ENCODE results near the gene FTSJ3. TPM values are rescaled to one million over a fixed set of nuclear protein-coding genes. Genes with fewer than 3 reads are reported as not detected.

Gene FTSJ3
- total and polyA plus RNA-seq, 10 of the 15 experiments (the other 5 are each of a cell fraction or from before 2014, with no cell fraction given): 17.2 to 79.2 (median 50.4) TPM

DNA sequence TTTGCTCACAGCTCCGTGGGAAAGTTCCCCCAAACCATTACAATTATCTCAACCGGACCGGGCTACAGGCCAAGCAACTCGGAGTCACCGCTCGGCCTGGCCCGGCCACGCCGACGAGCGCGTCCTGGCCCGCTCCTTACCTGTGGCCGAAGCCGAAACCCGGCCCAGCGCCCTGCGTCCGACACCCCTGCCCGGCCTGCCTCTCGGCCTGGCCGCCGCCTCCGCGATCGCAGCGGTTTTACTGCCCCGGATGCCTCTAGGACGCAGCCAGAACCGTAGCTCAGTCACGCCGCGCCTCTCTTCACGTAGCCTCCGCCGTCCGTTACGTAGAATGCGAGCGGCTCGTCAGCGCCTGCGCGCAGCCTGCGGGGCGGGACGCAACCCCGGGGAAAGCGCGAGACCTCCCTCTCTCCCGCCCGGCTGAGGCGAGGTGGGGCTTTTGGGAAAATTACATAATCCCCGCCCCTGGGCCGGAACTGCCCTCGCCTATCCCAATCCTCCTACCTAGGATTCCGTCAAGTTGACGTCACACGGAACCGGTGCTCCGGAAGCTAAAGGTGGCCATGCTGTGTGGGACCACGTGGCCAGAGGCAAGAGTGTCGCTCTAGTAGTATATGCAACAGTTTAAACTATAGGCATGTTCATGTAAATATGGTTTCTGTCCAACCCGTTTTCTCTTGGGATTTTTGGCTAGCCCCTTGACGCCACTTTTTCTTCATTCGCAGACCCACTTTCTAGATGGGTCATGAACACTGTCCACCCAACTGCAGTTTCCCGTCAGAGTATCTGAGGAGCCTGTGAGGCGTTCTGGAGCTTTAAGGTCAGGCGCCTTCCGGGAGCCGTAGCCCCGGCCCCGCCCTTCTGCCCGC lies 54.0 kb downstream of the FTSJ3 start, which contains the start of gene CCDC47 (continued):
- peak; percentile 87 for TF ChIP-seq ATF2 (IDR thresholded peaks at IDR 0.05; ENCODE audit: low read length)
- TF ChIP-seq ZNF687 (IDR thresholded peaks at IDR 0.05): peak; percentile 85
- TF ChIP-seq REST (IDR thresholded peaks at IDR 0.05; ENCODE audit: low read depth, low read length): 0 out of 2 replicates have a peak, but pooled peaks have one; percentile 28
- TF ChIP-seq, protein P1, sequence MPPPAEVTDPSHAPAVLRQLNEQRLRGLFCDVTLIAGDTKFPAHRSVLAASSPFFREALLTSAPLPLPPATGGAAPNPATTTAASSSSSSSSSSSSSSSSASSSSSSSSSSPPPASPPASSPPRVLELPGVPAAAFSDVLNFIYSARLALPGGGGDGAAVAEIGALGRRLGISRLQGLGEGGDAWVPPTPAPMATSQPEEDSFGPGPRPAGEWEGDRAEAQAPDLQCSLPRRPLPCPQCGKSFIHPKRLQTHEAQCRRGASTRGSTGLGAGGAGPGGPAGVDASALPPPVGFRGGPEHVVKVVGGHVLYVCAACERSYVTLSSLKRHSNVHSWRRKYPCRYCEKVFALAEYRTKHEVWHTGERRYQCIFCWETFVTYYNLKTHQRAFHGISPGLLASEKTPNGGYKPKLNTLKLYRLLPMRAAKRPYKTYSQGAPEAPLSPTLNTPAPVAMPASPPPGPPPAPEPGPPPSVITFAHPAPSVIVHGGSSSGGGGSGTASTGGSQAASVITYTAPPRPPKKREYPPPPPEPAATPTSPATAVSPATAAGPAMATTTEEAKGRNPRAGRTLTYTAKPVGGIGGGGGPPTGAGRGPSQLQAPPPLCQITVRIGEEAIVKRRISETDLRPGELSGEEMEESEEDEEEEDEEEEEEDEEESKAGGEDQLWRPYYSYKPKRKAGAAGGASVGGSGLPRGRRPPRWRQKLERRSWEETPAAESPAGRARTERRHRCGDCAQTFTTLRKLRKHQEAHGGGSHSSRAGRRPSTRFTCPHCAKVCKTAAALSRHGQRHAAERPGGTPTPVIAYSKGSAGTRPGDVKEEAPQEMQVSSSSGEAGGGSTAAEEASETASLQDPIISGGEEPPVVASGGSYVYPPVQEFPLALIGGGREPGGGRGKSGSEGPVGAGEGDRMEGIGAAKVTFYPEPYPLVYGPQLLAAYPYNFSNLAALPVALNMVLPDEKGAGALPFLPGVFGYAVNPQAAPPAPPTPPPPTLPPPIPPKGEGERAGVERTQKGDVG (CRISPR knock-in tag; IDR thresholded peaks at IDR 0.05): no peak
- TF ChIP-seq DPF2 (IDR thresholded peaks at IDR 0.05): peak; percentile 59
- TF ChIP-seq, protein P2, sequence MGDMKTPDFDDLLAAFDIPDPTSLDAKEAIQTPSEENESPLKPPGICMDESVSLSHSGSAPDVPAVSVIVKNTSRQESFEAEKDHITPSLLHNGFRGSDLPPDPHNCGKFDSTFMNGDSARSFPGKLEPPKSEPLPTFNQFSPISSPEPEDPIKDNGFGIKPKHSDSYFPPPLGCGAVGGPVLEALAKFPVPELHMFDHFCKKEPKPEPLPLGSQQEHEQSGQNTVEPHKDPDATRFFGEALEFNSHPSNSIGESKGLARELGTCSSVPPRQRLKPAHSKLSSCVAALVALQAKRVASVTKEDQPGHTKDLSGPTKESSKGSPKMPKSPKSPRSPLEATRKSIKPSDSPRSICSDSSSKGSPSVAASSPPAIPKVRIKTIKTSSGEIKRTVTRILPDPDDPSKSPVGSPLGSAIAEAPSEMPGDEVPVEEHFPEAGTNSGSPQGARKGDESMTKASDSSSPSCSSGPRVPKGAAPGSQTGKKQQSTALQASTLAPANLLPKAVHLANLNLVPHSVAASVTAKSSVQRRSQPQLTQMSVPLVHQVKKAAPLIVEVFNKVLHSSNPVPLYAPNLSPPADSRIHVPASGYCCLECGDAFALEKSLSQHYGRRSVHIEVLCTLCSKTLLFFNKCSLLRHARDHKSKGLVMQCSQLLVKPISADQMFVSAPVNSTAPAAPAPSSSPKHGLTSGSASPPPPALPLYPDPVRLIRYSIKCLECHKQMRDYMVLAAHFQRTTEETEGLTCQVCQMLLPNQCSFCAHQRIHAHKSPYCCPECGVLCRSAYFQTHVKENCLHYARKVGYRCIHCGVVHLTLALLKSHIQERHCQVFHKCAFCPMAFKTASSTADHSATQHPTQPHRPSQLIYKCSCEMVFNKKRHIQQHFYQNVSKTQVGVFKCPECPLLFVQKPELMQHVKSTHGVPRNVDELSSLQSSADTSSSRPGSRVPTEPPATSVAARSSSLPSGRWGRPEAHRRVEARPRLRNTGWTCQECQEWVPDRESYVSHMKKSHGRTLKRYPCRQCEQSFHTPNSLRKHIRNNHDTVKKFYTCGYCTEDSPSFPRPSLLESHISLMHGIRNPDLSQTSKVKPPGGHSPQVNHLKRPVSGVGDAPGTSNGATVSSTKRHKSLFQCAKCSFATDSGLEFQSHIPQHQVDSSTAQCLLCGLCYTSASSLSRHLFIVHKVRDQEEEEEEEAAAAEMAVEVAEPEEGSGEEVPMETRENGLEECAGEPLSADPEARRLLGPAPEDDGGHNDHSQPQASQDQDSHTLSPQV (IDR thresholded peaks at IDR 0.05): no peak
- peak; percentile 45; the same call in 1 of the 2 replicates for TF ChIP-seq TCF3 (IDR thresholded peaks at IDR 0.05; ENCODE audit: borderline replicate concordance, insufficient read depth, low read depth, low read length)
- TF ChIP-seq HDAC2 (IDR thresholded peaks at IDR 0.05): no peak
- TF ChIP-seq CREB1 (IDR thresholded peaks at IDR 0.05; ENCODE audit: low read depth): peak; percentile 99
- peak; percentile 98 for TF ChIP-seq RAD51 (IDR thresholded peaks at IDR 0.05)
- TF ChIP-seq CBX5 (IDR thresholded peaks at IDR 0.05; ENCODE audit: low read depth): no peak
